GM12872 (cell line): ENCODE data around the gene FNDC3B.

ENCODE experiments used
- CTCF ChIP-seq: IDR thresholded peaks from 3 replicates; pipeline ENCODE4 v1.5.1; 2011; ENCODE audit warnings: low read depth, mild to moderate bottlenecking, low read length, moderate library complexity; ENCODE audit not compliant: insufficient read depth

Gene FNDC3B

DNA sequence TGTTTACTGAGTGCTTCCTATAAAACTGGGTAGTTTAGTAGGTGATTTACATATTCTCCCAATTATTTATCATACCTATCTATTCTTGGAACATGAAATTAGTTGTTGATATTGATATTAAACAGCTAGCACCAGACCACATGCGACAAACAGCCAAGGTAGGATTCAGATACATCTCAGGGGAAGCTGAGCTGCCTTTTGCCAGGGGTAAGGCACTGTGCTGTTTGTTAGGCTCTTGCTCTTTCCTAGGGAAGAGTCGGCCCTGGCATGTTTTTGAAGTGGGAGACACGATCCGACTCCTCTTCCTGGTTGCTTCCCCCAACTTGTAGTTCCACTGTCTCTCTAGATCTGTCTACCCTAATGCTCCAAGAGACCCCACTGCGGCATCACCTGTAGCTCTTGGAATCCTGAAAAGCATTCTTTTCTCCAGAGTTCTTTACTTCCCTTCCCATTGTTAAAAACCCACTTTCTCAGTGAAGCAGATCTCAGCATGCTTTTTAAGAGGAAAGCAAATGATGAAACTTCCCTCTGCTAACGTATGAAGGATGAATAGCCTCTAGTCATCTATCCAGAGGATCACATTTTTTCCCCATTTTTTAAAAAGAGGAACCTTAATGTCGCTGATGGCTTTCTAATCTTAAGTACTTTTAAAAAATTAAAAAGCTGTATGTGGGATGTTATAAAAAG, 270.5 kb downstream of the FNDC3B start:
- TF ChIP-seq CTCF = no peak

DNA sequence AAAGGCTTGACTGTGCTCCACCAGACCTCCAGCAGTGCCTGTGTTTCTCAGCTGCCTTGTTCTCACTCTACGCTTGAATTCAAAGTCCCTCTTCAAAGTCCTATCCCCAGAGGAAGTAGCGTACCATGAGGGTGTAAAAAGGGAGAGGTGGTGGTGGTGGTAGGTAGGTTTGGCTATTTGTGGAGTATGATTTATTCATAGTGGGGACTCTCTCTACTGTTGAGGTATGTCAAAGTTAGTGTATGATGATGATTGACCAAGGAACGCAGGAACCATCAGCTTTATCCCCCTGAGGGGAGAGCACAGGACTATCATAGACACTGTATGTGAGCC, 271.0 kb downstream of the FNDC3B start:
- TF ChIP-seq CTCF = no peak

GRCh38 chr3:172311217-172311616, 271.8 kb downstream of the FNDC3B start:
- TF ChIP-seq CTCF = no peak

- no peak for TF ChIP-seq CTCF
Measured at GRCh38 chr3:172312001-172312400, 272.6 kb downstream of the FNDC3B start.

DNA sequence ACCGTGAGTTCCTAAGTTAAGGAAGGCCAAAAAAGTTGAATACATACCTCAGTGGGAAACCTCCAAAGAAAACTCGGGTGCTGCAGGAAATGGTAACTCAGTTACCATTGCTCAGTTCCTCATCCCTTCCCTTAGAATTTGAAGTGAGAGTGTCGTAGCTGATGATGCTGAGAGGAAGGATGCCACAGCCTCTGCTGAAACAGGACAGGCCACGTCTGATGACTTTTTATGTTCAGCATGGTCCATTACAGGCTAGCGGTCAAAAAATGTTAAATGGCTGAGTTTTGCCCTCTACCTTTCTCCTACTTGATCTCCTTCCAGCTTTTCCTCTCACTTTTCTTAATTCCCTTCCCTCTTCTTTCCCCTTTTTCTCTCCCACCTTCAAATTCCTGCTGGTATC, 273.3 kb downstream of the FNDC3B start:
- TF ChIP-seq CTCF = no peak

GRCh38 chr3:172313671-172314070, 274.3 kb downstream of the FNDC3B start:
- TF ChIP-seq CTCF = no peak

- TF ChIP-seq CTCF = no peak
Measured at GRCh38 chr3:172314591-172315160, 275.3 kb downstream of the FNDC3B start.
